ENCODE data around the gene TRAF3.

The TRAF3 gene

GRCh38 chr14:102897299-102898027 lies 120.2 kb downstream of the TRAF3 start:
- DNase-seq, result no peak

GRCh38 chr14:102898298-102898697 lies 121.0 kb downstream of the TRAF3 start:
- DNase-seq, result no peak

- DNase-seq, result no peak
Measured at GRCh38 chr14:102898776-102899515, 121.7 kb downstream of the TRAF3 start.

GRCh38 chr14:102899516-102899900 lies 122.3 kb downstream of the TRAF3 start:
- DNase-seq, result no peak

- DNase-seq, result no peak
Measured at GRCh38 chr14:102900631-102901571, 123.7 kb downstream of the TRAF3 start.

GRCh38 chr14:102901633-102902032 lies 124.4 kb downstream of the TRAF3 start:
- DNase-seq, result no peak

- no peak for DNase-seq
Measured at GRCh38 chr14:102902086-102902485, 124.8 kb downstream of the TRAF3 start.

GRCh38 chr14:102902523-102903247 lies 125.4 kb downstream of the TRAF3 start:
- DNase-seq, result no peak

- no peak for DNase-seq
Measured at GRCh38 chr14:102903248-102903888, 126.1 kb downstream of the TRAF3 start.

- no peak for DNase-seq
Measured at GRCh38 chr14:102903889-102904512, 126.8 kb downstream of the TRAF3 start.

GRCh38 chr14:102905116-102906108 lies 128.2 kb downstream of the TRAF3 start:
- no peak for DNase-seq

GRCh38 chr14:102906616-102907302 lies 129.5 kb downstream of the TRAF3 start:
- no peak for DNase-seq

- DNase-seq, result no peak
Measured at GRCh38 chr14:102907303-102907844, 130.1 kb downstream of the TRAF3 start.

GRCh38 chr14:102907980-102908730 lies 130.9 kb downstream of the TRAF3 start:
- DNase-seq, result no peak

GRCh38 chr14:102908766-102909455 lies 131.7 kb downstream of the TRAF3 start:
- DNase-seq, result no peak

- no peak for DNase-seq
Measured at GRCh38 chr14:102909462-102909861, 132.2 kb downstream of the TRAF3 start.

- DNase-seq, result no peak
Measured at GRCh38 chr14:102909911-102910310, 132.7 kb downstream of the TRAF3 start.

- no peak for DNase-seq
Measured at GRCh38 chr14:102910442-102910841, 133.2 kb downstream of the TRAF3 start.
